Subcutaneous abdominal adipose tissue (tissue), 5 donors: ENCODE results near the gene IL34.

ENCODE experiments used
- H3K27ac ChIP-seq: one replicate; pipeline ENCODE4 v1.7.0; 2013; ENCODE audit warnings: low read depth, mild to moderate bottlenecking, inconsistent platforms, low read length, moderate library complexity
- H3K27me3 ChIP-seq, 5 donors: one replicate each; pipeline ENCODE4 v1.7.0; 2013; ENCODE audit warnings: low read length in 5 of 5, inconsistent platforms in 1 of 5; ENCODE audit not compliant: control insufficient read depth in 5 of 5, insufficient read depth in 4 of 5
- H3K36me3 ChIP-seq, 5 donors: one replicate each; pipeline ENCODE4 v1.7.0; 2013; ENCODE audit warnings: low read length in 5 of 5; ENCODE audit not compliant: control insufficient read depth in 5 of 5, insufficient read depth in 5 of 5
- H3K4me1 ChIP-seq, 5 donors: one replicate each; pipeline ENCODE4 v1.7.0; 2013; ENCODE audit warnings: low read length in 5 of 5, mild to moderate bottlenecking in 3 of 5, moderate library complexity in 1 of 5; ENCODE audit not compliant: control insufficient read depth in 5 of 5, insufficient read depth in 5 of 5
- H3K4me3 ChIP-seq, 5 donors: one replicate each; pipeline ENCODE4 v1.7.0; 2013; ENCODE audit warnings: low read length in 5 of 5, low read depth in 1 of 5
- H3K9ac ChIP-seq, 5 donors: one replicate each; pipeline ENCODE4 v1.7.0; 2013; ENCODE audit warnings: low read length in 5 of 5, mild to moderate bottlenecking in 4 of 5, moderate library complexity in 3 of 5
- H3K9me3 ChIP-seq, 5 donors: one replicate each; pipeline ENCODE4 v1.7.0; 2013; ENCODE audit warnings: low read length in 5 of 5; ENCODE audit not compliant: control insufficient read depth in 5 of 5
- donor health status: healthy.
- donor health status: healthy.
- donor health status: healthy.
- donor health status: healthy.
- donor health status: healthy.

IL34 gene

GRCh38 chr16:70688246-70688742, 41.9 kb downstream of the IL34 start:
- Histone ChIP-seq H3K27ac (peak overlapping the region; percentile 75), H3K36me3 (peaks cover 0 to 10% (median 0%) of the 10 kb centered on the region in 5 donors), H3K27me3 (no peaks in the 10 kb centered on the region), H3K9ac (peak overlapping the region in 1 of 5 donors; percentile 41), H3K4me3 (peak overlapping the region in 2 of 5 donors; percentile 16 to 28), H3K4me1 (peaks cover 28 to 93% (median 89%) of the 10 kb centered on the region in 5 donors), H3K9me3 (no peaks in the 10 kb centered on the region)

GRCh38 chr16:70689035-70689969, 42.9 kb downstream of the IL34 start:
- no peaks in the 10 kb centered on the region for H3K9me3 ChIP-seq
- no peak overlapping the region for H3K9ac ChIP-seq
- peaks cover 0 to 19% (median 0%) of the 10 kb centered on the region in 5 donors for H3K36me3 ChIP-seq
- no peak overlapping the region for H3K4me3 ChIP-seq
- no peaks in the 10 kb centered on the region for H3K27me3 ChIP-seq
- peaks cover 28 to 94% (median 91%) of the 10 kb centered on the region in 5 donors for H3K4me1 ChIP-seq
- H3K27ac ChIP-seq, result peak overlapping the region; percentile 75

- no peaks in the 10 kb centered on the region for H3K27me3 ChIP-seq
- H3K9ac ChIP-seq, result peak overlapping the region in 1 of 5 donors; percentile 57
Observed at GRCh38 chr16:70689970-70690891, 43.9 kb downstream of the IL34 start.

GRCh38 chr16:70691223-70692129, 45.1 kb downstream of the IL34 start:
- Histone ChIP-seq H3K27me3 (no peaks in the 10 kb centered on the region), H3K36me3 (peaks cover 0 to 28% (median 0%) of the 10 kb centered on the region in 5 donors), H3K4me3 (no peak overlapping the region), H3K27ac (peak overlapping the region; percentile 82), H3K9ac (peak overlapping the region; percentile 13 to 71 (median 33)), H3K9me3 (no peaks in the 10 kb centered on the region), H3K4me1 (peaks cover 30 to 99% (median 88%) of the 10 kb centered on the region in 5 donors)

More at GRCh38 chr16:70689970-70690891, 43.9 kb downstream of the IL34 start:
- Histone ChIP-seq H3K9me3 (no peaks in the 10 kb centered on the region), H3K4me3 (no peak overlapping the region), H3K4me1 (peaks cover 25 to 93% (median 85%) of the 10 kb centered on the region in 5 donors), H3K27ac (peak overlapping the region; percentile 82), H3K36me3 (peaks cover 0 to 22% (median 0%) of the 10 kb centered on the region in 5 donors)

GRCh38 chr16:70692130-70692872, 45.9 kb downstream of the IL34 start:
- H3K36me3 ChIP-seq, result peaks cover 0 to 28% (median 0%) of the 10 kb centered on the region in 5 donors
- peaks cover 28 to 98% (median 80%) of the 10 kb centered on the region in 5 donors for H3K4me1 ChIP-seq
- no peak overlapping the region for H3K9ac ChIP-seq
- no peaks in the 10 kb centered on the region for H3K9me3 ChIP-seq
- no peaks in the 10 kb centered on the region for H3K27me3 ChIP-seq
- H3K27ac ChIP-seq, result peak overlapping the region; percentile 82
- no peak overlapping the region for H3K4me3 ChIP-seq

GRCh38 chr16:70692873-70693671, 46.7 kb downstream of the IL34 start:
- H3K4me1 ChIP-seq, result peaks cover 26 to 97% (median 72%) of the 10 kb centered on the region in 5 donors
- H3K27ac ChIP-seq, result peak overlapping the region; percentile 82
- H3K36me3 ChIP-seq, result peaks cover 0 to 31% (median 0%) of the 10 kb centered on the region in 5 donors
- H3K27me3 ChIP-seq, result no peaks in the 10 kb centered on the region
- no peaks in the 10 kb centered on the region for H3K9me3 ChIP-seq
- H3K4me3 ChIP-seq, result no peak overlapping the region
- H3K9ac ChIP-seq, result peak overlapping the region in 1 of 5 donors; percentile 11

- no peaks in the 10 kb centered on the region for H3K9me3 ChIP-seq
- H3K27me3 ChIP-seq, result no peaks in the 10 kb centered on the region
- no peak overlapping the region for H3K27ac ChIP-seq
- no peak overlapping the region for H3K9ac ChIP-seq
- H3K4me3 ChIP-seq, result no peak overlapping the region
- H3K36me3 ChIP-seq, result peaks cover 0 to 42% (median 7%) of the 10 kb centered on the region in 5 donors
- peaks cover 21 to 85% (median 60%) of the 10 kb centered on the region in 5 donors for H3K4me1 ChIP-seq
Observed at GRCh38 chr16:70694088-70694867, 47.9 kb downstream of the IL34 start.

GRCh38 chr16:70694868-70695218, 48.5 kb downstream of the IL34 start:
- H3K4me1 ChIP-seq, result peaks cover 21 to 81% (median 55%) of the 10 kb centered on the region in 5 donors
- H3K27ac ChIP-seq, result no peak overlapping the region
- no peaks in the 10 kb centered on the region for H3K9me3 ChIP-seq
- peaks cover 0 to 48% (median 12%) of the 10 kb centered on the region in 5 donors for H3K36me3 ChIP-seq
- H3K9ac ChIP-seq, result no peak overlapping the region
- H3K4me3 ChIP-seq, result no peak overlapping the region
- H3K27me3 ChIP-seq, result no peaks in the 10 kb centered on the region
